Cardiac septum (tissue), 1 donor: ENCODE data around the gene MAX. TPM values are rescaled to one million over a fixed set of nuclear protein-coding genes. Genes with fewer than 3 reads are reported as not detected.
"Not testable (repeated sequence)": the region's sequence is repeated elsewhere in the genome, so short reads cannot be mapped to it uniquely, and the experiment has no call there.

ENCODE experiments used
- DNase-seq: peaks from one replicate; pipeline ENCODE4 v3.0.0-alpha.2; 2020; ENCODE audit warnings: low spot score
- intact Hi-C: fragments of 100-400 bp; cut with DNase I; formaldehyde crosslinking; loops from one replicate; pipeline ENCODE4 v1.14.0; 2022
- total RNA-seq: library from RNA; stranded (reverse); fragmentation: NEBNext Ultra II Directional; extraction: Animal tissue kit (Norgen Biotek cat#: 25700); gene quantifications from one replicate; pipeline ENCODE4 v1.2.1, GENCODE V29; 2021
- donor health status: DM: no; HTN: no; CAD: no.

The MAX gene
- total RNA-seq, 1 donor from 2014 or later, result 80.8 TPM

GRCh38 chr14:65106736-65107135 lies 4.4 kb upstream of the MAX start:
- no peak for DNase-seq
- intact Hi-C loops, result no loop called here

GRCh38 chr14:65106316-65106715 lies 4.0 kb upstream of the MAX start:
- DNase-seq, result no peak
- intact Hi-C loops, result no loop called here

DNA sequence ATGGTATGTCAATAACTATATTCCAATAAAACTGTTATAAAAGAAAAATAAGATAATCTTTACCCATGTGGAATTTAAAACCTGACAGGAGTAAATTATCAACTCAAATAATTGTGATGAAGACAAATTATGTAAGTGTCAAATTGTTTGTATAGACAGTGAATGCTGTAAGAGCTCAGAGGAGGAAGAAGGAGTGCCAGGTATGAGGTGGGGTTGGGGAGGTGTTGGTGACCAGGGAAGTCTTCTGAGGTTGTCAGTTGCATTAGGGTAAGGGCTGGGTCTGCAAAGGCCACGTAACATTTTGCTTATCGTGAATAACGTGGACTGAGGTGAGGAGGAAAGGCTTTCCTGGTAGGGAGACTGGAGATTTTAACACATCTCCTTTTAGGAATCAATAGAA lies 2.5 kb upstream of the MAX start:
- no peak for DNase-seq
- intact Hi-C loops, result loop anchor here (5.0 kb wide), 1 partner anchor 308 kb away; the partner anchor contains the start of gene FUT8

DNA sequence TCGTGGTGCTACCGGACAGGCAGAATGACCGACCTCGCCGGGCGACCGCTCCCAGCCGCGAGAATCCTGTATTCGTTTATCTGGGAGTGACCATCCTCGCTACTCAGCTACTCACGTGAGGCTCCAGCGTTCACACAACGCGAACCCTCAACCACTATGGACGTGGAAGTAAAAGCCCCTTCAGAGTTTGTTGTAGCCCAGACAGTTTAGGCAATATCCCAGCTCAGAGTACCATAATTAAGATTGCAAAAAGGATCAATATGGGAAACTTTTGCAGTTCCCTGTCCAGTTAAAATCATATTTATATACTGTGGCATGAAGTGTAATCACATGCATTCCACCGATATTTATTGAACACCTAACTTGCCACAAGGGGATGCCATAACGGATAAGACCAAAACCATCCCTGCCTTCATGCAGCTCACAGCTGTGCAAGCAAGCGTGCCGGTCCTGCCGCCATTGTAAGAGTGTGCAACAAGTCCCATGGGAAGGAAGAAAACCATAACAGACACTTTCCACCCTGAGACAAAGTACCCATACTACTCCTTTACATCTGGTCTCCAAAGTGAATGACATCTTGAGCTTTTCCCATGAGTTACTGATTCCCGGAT lies 938 bp upstream of the MAX start:
- intact Hi-C loops, result loop anchor here (2.0 to 5.0 kb wide), 2 partner anchors 116 to 309 kb away; partner anchors contain the start of genes FNTB and FUT8
- DNase-seq, result no peak

GRCh38 chr14:65101631-65102440 lies 481 bp downstream of the MAX start:
- DNase-seq, result no peak
- intact Hi-C loops, result loop anchor here (2.0 to 5.0 kb wide), 2 partner anchors 115 to 310 kb away; partner anchors contain the start of genes FNTB and FUT8

- no peak for DNase-seq
- intact Hi-C loops, result loop anchor here (5.0 kb wide), 1 partner anchor 311 kb away; the partner anchor contains the start of gene FUT8
Observed at GRCh38 chr14:65100922-65101541, 1.3 kb downstream of the MAX start.

GRCh38 chr14:65098586-65098985 lies 3.7 kb downstream of the MAX start:
- intact Hi-C loops, result no loop called here
- no peak for DNase-seq

- intact Hi-C loops, result no loop called here
- DNase-seq, result no peak
Observed at GRCh38 chr14:65096323-65097089, 5.8 kb downstream of the MAX start.

- no peak for DNase-seq
- intact Hi-C loops, result no loop called here
Observed at GRCh38 chr14:65095633-65096205, 6.6 kb downstream of the MAX start.

DNA sequence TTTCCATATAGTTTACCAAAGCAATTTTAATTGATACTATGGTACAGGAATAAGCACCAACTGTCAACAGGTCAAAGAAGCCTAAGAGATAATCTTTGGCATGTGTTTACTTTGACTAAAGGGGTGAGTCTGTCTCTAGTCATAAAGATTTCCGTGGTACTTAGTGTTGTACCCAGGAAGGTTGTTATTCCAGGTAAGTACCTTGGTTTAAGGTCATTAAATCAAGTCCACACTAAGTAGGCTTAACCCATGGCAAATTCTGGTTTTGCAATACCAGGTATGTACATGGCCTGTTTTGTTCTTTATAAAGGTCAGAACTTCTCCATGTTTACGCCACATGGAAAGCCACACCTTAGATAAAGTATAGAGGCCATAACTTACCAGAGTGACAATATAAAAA lies 10.0 kb downstream of the MAX start:
- intact Hi-C loops, result no loop called here
- DNase-seq, result no peak

DNA sequence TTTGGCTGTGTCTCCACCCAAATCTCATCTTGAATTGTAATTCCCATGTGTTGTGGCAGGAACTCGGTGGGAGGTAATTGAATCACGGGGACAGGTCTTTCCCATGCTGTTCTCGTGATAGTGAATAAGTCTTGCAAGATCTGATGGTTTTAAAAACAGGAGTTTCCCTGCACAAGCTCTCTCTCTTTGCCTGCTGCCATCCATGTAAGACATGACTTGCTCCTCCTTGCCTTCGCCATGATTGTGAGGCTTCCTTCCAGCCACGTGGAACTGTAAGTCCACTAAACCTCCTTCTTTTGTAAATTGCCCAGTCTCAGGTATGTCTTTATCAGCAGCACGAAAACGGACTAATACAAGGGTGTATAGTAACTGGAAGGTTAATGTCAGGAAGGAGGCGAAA lies 14.5 kb downstream of the MAX start:
- intact Hi-C loops, DNase-seq: not testable (repeated sequence)

DNA sequence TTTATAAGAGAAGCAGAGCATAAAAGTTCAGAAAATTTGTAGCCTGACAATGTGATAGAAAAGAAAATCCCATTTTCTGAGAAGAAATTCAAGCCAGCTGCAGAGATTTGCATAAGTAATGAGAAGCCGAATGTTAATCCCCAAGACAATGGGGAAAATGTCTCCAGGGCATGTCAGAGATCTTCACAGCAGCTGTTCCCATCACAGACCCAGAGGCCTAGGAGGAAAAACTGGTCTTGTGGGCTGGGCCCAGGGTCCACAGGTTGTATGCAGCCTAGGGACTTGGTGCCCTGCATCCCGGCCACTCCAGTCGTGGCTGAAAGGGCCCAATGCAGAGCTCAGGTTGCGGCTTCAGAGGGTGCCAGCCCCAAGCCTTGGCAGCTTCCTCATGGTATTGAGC lies 15.6 kb downstream of the MAX start:
- DNase-seq, intact Hi-C loops: not testable (repeated sequence)

- intact Hi-C loops, result no loop called here
- DNase-seq, result no peak
Observed at GRCh38 chr14:65084554-65085505, 17.5 kb downstream of the MAX start.

GRCh38 chr14:65082930-65083329 lies 19.4 kb downstream of the MAX start:
- intact Hi-C loops, result no loop called here
- no peak for DNase-seq

DNA sequence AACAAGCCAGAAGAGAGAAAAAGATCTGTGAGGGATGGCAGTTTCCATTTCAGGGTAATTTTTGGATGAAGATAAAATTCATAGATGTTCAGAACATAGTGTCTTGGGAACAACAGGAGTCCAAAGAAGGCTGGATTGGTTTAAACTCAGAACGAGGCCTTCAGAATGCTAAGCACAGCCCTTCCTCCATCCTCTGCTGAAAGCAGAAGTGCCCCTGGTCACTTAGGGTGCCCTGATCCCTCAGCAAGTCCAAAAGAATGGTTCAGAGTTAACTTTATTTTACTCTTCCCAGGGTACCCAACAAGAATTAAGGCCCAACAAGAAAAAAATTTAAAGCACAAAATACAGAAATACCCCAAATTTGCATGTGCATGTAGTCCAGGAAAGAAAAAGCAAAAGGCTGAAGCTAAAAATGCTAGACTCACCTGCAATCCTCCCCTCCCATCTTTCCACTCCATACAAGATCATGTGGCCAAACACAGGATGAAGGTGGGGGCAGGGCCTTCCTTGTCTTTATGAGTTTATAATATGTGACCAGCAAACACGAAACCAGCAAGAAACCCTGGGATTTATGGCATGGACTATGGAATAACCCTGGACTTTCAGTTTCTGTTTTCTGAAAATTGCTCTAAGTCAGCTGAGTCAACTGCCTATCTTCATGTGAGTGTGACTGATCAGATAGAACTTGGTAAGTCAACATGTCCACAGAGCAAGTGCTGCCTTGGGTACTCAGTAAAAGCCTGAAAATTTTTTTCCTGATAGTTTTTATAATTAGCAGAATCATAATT lies 21.2 kb downstream of the MAX start:
- DNase-seq, result no peak
- intact Hi-C loops, result no loop called here

DNA sequence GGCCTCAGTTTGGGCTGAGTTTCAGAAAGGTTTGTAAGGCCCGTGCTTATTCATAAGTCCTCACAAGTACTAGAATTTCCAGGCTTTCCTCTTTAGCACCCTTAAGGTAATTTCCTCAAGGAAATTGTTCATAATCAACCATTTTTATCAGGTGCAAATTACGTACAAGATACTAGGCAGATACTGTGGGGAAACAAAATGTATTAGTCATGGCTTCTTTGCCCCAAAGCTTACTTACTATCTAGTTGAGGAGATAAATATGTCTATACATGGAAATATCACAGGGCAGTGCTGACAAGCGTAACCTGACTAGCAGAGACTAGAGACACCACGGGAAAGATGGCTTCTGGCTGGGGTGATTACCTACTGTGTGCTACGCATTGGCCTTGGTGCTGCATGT lies 22.5 kb downstream of the MAX start:
- DNase-seq, result no peak
- intact Hi-C loops, result no loop called here

DNA sequence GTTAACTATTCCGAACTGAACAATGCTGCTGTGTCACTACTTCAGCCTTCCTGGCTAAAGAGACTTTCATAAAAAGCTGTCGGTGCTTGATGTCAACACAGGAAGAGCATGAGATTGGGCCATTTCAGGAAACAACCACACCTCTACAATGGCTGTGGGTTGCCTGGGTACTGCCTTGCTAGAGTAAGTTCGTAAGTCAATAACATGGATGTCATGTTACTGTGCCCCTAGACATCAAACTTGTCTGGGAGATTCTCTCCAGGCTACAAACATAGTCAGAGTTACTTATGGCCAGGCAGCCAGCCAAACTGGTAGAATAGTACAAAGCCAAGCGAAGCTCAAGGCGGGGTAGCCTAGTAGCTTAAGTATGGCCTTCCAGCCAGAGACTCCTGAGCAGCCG lies 23.1 kb downstream of the MAX start:
- intact Hi-C loops, result no loop called here
- DNase-seq, result no peak

- DNase-seq, result no peak
- intact Hi-C loops, result no loop called here
Observed at GRCh38 chr14:65077318-65077717, 25.0 kb downstream of the MAX start.
